HFF-Myc (cell line): Measurements from ENCODE around the gene KLHDC4.
"Not testable (repeated sequence)": the region's sequence is repeated elsewhere in the genome, so short reads cannot be mapped to it uniquely, and the experiment has no call there.

Experiments
- DNase-seq: peaks from one replicate; pipeline ENCODE4 v3.0.0-alpha.2; 2011; ENCODE audit warnings: low read depth; ENCODE audit errors: extremely low read depth
- H3K4me3 ChIP-seq: replicated peaks from 2 replicates; pipeline ENCODE4 v1.5.1; 2011; ENCODE audit warnings: low read depth, mild to moderate bottlenecking, control low read depth, low read length
- TF ChIP-seq, protein P1 (sequence below): IDR thresholded peaks from 2 replicates; pipeline ENCODE4 v1.5.1; 2012; ENCODE audit warnings: mild to moderate bottlenecking, low read depth, low read length, control low read depth; ENCODE audit errors: missing control alignments

Gene KLHDC4

DNA sequence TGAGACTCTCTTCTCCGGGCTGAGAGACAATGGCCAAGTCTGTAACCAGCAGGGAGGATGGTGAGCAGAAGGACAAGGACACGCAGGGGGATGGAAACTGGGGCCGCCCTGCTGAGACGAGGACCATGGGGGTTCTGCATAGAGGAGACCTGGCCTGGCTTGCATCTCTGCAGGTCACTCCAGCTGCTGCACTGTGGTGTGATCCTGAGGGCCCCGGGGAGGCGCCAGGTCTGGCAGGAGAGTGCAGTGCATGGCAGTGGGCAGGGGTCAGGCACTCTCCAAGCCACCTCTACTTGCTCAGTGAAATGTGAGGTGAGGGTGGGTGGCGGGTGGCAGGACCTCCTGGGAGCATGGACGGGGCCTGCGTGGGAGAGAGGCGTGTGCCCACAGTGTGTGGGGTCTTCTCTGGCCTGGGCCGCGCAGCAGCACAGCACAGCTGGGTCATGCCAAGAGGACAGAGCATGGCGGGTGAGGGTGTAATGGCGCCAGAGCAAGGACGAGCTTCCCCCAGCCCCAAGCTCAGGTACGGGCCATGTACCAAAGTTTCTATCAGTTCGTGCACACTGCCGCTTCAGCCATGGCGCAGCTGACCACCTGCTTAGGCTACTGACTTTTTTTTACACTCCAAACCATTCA is 43.1 kb downstream of the KLHDC4 start:
- no peak overlapping the region for H3K4me3 ChIP-seq
- TF ChIP-seq, protein P1, sequence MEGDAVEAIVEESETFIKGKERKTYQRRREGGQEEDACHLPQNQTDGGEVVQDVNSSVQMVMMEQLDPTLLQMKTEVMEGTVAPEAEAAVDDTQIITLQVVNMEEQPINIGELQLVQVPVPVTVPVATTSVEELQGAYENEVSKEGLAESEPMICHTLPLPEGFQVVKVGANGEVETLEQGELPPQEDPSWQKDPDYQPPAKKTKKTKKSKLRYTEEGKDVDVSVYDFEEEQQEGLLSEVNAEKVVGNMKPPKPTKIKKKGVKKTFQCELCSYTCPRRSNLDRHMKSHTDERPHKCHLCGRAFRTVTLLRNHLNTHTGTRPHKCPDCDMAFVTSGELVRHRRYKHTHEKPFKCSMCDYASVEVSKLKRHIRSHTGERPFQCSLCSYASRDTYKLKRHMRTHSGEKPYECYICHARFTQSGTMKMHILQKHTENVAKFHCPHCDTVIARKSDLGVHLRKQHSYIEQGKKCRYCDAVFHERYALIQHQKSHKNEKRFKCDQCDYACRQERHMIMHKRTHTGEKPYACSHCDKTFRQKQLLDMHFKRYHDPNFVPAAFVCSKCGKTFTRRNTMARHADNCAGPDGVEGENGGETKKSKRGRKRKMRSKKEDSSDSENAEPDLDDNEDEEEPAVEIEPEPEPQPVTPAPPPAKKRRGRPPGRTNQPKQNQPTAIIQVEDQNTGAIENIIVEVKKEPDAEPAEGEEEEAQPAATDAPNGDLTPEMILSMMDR, result no peak
- DNase-seq, result no peak

DNA sequence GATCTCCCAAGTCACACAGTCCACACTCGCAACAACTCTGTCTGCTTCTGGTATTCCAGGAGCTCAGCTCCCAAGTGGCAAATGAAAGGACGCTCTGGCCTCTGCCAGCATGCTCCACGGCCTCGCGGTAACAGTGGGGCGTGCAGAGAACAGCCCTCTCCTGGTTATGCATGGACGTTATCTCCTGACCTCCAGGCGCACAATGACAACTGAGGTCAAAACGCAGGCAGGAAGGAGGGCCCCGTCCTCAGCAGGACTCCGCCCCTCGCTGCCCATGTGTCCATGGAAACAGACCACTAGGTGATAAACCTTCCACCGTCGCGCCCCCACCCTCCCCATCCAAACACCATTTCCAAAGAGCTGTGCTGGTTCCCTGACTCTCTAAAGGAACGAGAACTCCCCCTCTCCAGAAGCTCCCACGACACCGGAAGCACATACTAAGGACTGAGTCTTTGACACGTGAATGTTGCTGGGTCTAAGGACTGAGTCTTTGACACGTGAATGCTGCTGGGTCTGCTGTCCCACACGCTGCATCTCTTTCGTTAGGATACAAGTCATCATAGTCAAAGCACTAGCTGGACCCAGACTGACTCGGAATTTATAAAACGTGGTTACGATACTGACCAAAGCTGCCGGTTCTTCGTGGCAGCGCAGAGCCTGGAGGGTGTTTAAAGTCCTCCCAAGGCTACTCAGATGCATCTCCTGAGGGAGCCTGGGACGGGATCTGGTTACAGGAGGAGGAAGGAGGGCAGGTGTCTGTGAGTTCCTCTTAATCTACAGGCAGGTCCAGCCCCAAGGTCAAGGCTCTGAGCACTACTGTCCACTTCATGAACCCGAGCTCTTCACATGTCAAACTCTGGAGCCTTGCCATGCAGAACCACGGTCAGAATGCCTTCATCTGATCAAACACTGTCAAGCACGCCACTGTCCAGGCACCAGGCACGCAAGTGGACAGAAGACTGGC is 43.9 kb downstream of the KLHDC4 start:
- H3K4me3 ChIP-seq, result no peak overlapping the region
- TF ChIP-seq, protein P1, result no peak
- no peak for DNase-seq

DNA sequence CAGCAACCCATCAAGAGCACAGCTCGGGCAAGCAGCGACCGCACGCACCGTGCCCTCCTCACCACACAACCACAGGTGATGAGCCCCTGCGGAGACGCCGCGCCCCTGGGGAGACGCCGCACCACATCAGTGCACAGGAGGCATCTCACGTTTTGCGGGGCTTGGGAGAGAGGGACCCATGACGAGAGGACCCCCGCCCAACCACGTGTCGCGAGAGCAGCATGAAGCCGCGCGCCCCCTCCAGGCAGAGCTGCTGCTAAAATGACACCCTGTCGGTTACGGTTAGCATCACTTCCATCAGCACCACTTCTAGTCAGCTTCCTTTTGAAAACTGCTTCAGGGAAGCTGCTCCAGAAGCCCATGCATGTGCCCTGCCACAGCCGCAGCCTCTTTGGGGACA is 45.3 kb downstream of the KLHDC4 start:
- no peak overlapping the region for H3K4me3 ChIP-seq
- TF ChIP-seq, protein P1, result no peak
- DNase-seq, result no peak

DNA sequence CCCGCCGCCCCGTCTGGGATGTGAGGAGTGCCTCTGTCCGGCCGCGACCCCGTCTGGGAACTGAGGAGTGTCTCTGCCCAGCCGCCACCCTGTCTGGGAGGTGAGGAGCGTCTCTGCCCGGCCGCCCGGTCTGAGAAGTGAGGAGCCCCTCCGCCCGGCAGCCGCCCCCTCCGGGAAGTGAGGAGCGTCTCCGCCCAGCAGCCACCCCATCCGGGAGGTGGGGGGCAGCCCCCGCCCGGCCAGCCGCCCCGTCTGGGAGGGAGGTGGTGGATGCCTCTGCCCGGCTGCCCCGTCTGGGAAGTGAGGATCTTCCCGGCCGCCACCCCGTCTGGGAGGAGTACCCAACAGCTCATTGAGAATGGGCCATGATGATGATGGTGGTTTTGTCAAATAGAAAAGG is 47.0 kb downstream of the KLHDC4 start:
- not testable (repeated sequence) for DNase-seq, H3K4me3 ChIP-seq

DNA sequence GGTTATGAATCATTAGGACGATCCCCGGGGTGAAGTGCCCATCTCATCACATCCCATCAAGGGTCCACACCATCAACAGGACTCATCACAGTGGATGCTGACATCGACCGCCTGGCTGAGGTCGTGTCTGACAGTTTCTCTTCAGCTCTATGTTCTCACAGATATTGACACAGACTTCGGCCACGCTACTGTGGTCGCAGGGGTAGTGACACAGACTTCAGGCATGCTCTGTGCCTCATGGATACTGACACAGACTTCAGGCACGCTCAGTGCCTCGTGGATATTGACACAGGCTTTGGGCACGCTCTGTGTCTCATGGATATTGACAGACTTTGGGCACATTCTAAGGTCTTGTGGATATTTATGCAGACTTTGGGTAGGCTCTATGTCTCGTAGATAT is 50.1 kb downstream of the KLHDC4 start:
- DNase-seq, result no peak
- TF ChIP-seq, protein P1, result no peak
- H3K4me3 ChIP-seq, result no peak overlapping the region

DNA sequence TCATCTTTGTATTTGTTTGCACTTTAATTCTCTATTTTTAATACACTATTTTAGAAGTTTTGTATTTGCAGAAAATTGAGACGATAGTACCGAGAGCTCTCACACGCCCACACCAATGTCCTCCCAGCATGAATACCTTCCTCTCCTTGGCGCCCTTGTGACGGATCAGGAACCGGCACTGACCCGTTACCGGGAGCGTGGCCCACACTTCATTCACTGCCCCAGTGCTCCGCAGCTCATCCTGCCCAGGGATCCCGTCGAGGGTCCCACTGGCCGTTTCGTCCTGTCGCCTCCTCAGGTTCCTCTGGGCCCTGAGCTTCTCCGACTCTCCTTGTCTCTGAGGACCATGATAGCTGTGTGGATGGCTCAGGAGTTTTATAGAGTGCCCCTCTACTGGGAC is 50.6 kb downstream of the KLHDC4 start:
- DNase-seq, result no peak
- no peak overlapping the region for H3K4me3 ChIP-seq
- TF ChIP-seq, protein P1, result no peak

DNA sequence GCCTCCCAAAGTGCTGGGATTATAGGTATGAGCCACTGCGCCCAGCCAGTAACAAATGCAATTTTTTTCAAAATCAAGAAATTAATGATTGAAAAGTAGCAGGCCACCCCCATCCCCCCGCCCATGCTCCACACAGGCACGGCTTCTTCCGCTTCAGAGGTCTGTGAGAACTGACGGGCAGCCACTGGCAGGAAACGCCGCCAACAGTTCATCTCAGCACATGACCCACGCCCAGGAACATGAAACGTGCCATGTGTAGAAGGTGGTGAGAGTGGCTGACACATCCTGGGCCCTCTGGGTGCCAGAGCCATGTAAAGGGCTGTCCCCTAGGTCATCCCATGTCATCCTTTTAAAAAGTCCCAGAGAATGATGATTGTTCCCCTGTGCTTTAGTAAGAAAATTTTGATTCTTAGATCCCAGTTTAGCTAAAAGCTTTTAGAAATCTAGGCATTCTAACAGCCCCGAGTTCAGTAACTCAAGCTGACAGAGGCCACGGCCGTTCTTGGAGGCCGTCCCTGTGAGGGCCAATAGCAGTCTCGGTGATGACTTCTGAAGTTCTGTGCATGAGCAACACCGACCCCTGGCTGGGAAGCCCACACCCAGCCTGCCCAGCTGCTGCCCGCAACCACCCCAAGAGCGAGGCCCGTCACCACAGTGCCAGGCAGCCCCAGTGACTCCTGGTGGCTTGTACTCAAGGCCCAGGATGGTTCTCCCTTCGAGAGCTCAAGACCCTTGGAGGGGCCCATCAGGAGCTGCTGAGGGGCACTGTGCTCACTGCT is 52.1 kb downstream of the KLHDC4 start:
- no peak for DNase-seq
- TF ChIP-seq, protein P1, result no peak
- H3K4me3 ChIP-seq, result no peak overlapping the region
